H1 (cell line): ENCODE measurements around the gene ASTN2.

Source experiments
- BACH1 ChIP-seq: IDR thresholded peaks from 2 replicates; pipeline ENCODE4 v1.6.1; 2012; ENCODE audit warnings: low read length, improper control_type of control experiment
- BRCA1 ChIP-seq: IDR thresholded peaks from 2 replicates; pipeline ENCODE4 v1.6.1; 2012; ENCODE audit warnings: low read depth, low read length, improper control_type of control experiment
- HDAC6 ChIP-seq: IDR thresholded peaks from one replicate; pipeline ENCODE4 v1.7.1; 2012; ENCODE audit warnings: low read depth, mild to moderate bottlenecking, inconsistent platforms, low read length, moderate library complexity
- POLR2A ChIP-seq, 2 experiments: IDR thresholded peaks; 1 replicate in 1 of 2; 2 replicates in 1 of 2; pipeline ENCODE4 v1.6.1; 2011; ENCODE audit warnings: low read depth in 2 of 2, low read length in 2 of 2, mild to moderate bottlenecking in 2 of 2; ENCODE audit errors: control extremely low read depth in 1 of 2
- TBP ChIP-seq: IDR thresholded peaks from 2 replicates; pipeline ENCODE4 v1.6.1; 2011; ENCODE audit warnings: low read depth, low read length, improper control_type of control experiment
- TF ChIP-seq, protein P1 (sequence below), 3 experiments: IDR thresholded peaks; 1 replicate in 2 of 3; 2 replicates in 1 of 3; pipeline versions ENCODE4 v1.5.1 to v1.6.1; 2011; ENCODE audit warnings: low read length in 3 of 3, mild to moderate bottlenecking in 3 of 3, inconsistent platforms in 2 of 3, low read depth in 1 of 3, moderate library complexity in 1 of 3; ENCODE audit not compliant: insufficient read depth in 1 of 3; ENCODE audit errors: control extremely low read depth in 1 of 3
- TF ChIP-seq, protein P2 (sequence below): IDR thresholded peaks from 2 replicates; pipeline ENCODE4 v1.6.1; 2012; ENCODE audit warnings: inconsistent platforms
- TF ChIP-seq, protein P3 (sequence below): IDR thresholded peaks from 2 replicates; pipeline ENCODE4 v1.6.1; 2011; ENCODE audit warnings: low read length, improper control_type of control experiment

DNA sequence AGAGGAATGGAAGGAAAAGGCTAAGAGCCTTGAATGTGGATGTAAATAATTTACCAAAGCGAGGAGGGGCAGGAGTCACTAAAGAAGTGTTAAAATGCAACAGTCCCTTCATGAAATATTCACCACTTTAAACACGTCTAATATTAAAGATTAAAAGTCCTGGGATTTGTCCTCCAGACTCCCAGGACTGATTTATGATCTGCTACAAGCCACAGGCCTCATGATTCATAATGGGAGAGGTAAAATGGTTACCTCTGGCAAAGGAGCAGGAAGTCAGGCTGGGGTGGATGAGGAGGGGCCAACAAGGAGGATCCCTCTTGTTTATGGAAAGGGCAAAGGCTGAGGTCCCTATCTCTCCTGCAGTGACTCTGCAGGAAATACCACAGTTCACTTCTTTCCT lies 435.4 kb downstream of the ASTN2 start:
- no peak for TF ChIP-seq TBP
- TF ChIP-seq, protein P1, sequence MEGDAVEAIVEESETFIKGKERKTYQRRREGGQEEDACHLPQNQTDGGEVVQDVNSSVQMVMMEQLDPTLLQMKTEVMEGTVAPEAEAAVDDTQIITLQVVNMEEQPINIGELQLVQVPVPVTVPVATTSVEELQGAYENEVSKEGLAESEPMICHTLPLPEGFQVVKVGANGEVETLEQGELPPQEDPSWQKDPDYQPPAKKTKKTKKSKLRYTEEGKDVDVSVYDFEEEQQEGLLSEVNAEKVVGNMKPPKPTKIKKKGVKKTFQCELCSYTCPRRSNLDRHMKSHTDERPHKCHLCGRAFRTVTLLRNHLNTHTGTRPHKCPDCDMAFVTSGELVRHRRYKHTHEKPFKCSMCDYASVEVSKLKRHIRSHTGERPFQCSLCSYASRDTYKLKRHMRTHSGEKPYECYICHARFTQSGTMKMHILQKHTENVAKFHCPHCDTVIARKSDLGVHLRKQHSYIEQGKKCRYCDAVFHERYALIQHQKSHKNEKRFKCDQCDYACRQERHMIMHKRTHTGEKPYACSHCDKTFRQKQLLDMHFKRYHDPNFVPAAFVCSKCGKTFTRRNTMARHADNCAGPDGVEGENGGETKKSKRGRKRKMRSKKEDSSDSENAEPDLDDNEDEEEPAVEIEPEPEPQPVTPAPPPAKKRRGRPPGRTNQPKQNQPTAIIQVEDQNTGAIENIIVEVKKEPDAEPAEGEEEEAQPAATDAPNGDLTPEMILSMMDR (IDR thresholded peaks at IDR 0.05; ENCODE audit: control extremely low read depth in 1 of 3, insufficient read depth in 1 of 3, low read depth in 1 of 3, low read length in 3 of 3), result no peak
- TF ChIP-seq HDAC6, result no peak
- TF ChIP-seq POLR2A (IDR thresholded peaks at IDR 0.05; ENCODE audit: control extremely low read depth in 1 of 2, low read depth in 2 of 2, low read length in 2 of 2), result no peak
- TF ChIP-seq BACH1, result no peak
- TF ChIP-seq, protein P2, sequence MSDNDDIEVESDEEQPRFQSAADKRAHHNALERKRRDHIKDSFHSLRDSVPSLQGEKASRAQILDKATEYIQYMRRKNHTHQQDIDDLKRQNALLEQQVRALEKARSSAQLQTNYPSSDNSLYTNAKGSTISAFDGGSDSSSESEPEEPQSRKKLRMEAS, result no peak
- TF ChIP-seq, protein P3, sequence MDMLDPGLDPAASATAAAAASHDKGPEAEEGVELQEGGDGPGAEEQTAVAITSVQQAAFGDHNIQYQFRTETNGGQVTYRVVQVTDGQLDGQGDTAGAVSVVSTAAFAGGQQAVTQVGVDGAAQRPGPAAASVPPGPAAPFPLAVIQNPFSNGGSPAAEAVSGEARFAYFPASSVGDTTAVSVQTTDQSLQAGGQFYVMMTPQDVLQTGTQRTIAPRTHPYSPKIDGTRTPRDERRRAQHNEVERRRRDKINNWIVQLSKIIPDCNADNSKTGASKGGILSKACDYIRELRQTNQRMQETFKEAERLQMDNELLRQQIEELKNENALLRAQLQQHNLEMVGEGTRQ, result no peak
- TF ChIP-seq BRCA1, result no peak
